Endothelial cell of umbilical vein (primary cell): Measurements from ENCODE around the gene NHS. TPM values are rescaled to one million over a fixed set of nuclear protein-coding genes. Genes with fewer than 3 reads are reported as not detected.

ENCODE experiments used
- BruUV-seq: library from RNA; stranded (reverse); fragments of 400-500 nt; replicated peaks from 2 replicates; lab custom pipeline; 2021; lab: Mats Ljungman, UMichigan
- CTCF ChIA-PET: fragments of 300-600, 350-600 bp; sonication (Branson Sonifier 250); formaldehyde crosslinking; loops from one replicate; lab custom pipeline; 2021; ENCODE audit warnings: antibody characterized with exemption, inconsistent platforms; lab: Charles Lee
- POLR2A ChIA-PET: fragments of 300-600, 350-600 bp; sonication (Branson Sonifier 250); formaldehyde crosslinking; loops from one replicate; lab custom pipeline; 2021; ENCODE audit warnings: antibody characterized with exemption, inconsistent platforms; lab: Charles Lee
- DNase-seq: peaks from one replicate; pipeline ENCODE4 v3.0.0-alpha.2; 2011; ENCODE audit warnings: low read depth, low spot score
- FAIRE-seq: peaks from 2 replicates; lab custom pipeline; 2011; peaks lifted over from hg19 to GRCh38; lab: Jason Lieb, UNC
- H2AFZ ChIP-seq: 2 replicates; pipeline ENCODE4 v1.6.0; 2012; ENCODE audit warnings: low read depth, low read length, control low read depth, inconsistent platforms
- H3K27ac ChIP-seq: 2 replicates; pipeline ENCODE4 v1.5.1; 2011; ENCODE audit warnings: low read depth, mild to moderate bottlenecking, control low read depth, low read length, moderate library complexity; ENCODE audit not compliant: insufficient read depth
- H3K27me3 ChIP-seq, 2 experiments: 2 replicates each; pipeline versions ENCODE4 v1.6.0 to v1.6.1; 2011; ENCODE audit warnings: low read length in 2 of 2, mixed read lengths in 1 of 2; ENCODE audit not compliant: control insufficient read depth in 2 of 2, insufficient read depth in 2 of 2
- H3K36me3 ChIP-seq, 2 experiments: 2 replicates in 1 of 2; 3 replicates in 1 of 2; pipeline ENCODE4 v1.5.1; 2011; ENCODE audit warnings: low read length in 2 of 2, mild to moderate bottlenecking in 1 of 2, moderate library complexity in 1 of 2; ENCODE audit not compliant: control insufficient read depth in 2 of 2, insufficient read depth in 2 of 2; ENCODE audit errors: extremely low read depth in 1 of 2
- H3K4me1 ChIP-seq: 3 replicates; pipeline ENCODE4 v1.5.1; 2011; ENCODE audit warnings: mild to moderate bottlenecking, low read length; ENCODE audit not compliant: control insufficient read depth, insufficient read depth; ENCODE audit errors: extremely low read depth
- H3K4me2 ChIP-seq: 2 replicates; pipeline ENCODE4 v1.6.1; 2011; ENCODE audit warnings: low read length, control low read depth, mixed read lengths; ENCODE audit not compliant: insufficient read depth
- H3K4me3 ChIP-seq, 3 experiments: fragments of 200-600 bp in 1 of 3; sonication (generic), shearing (Covaris generic) in 1 of 3; replicated peaks in 1 of 3; 2 replicates each; pipeline ENCODE4 v1.5.1; 2011 to 2016; ENCODE audit warnings: control low read depth in 3 of 3, low read length in 3 of 3, mild to moderate bottlenecking in 2 of 3, inconsistent platforms in 1 of 3, low read depth in 1 of 3, moderate library complexity in 1 of 3; ENCODE audit not compliant: insufficient read depth in 1 of 3
- H3K79me2 ChIP-seq: 2 replicates; pipeline ENCODE4 v1.6.0; 2012; ENCODE audit warnings: low read length, inconsistent platforms; ENCODE audit not compliant: control insufficient read depth, insufficient read depth
- H3K9ac ChIP-seq: replicated peaks from 2 replicates; pipeline ENCODE3; 2011; ENCODE audit warnings: low read length, control low read depth; ENCODE audit not compliant: insufficient read depth; ENCODE audit errors: extremely low read depth
- H3K9me1 ChIP-seq: replicated peaks from 3 replicates; pipeline ENCODE4 v1.6.0; 2011; ENCODE audit warnings: mild to moderate bottlenecking, low read length; ENCODE audit not compliant: control insufficient read depth, insufficient read depth; ENCODE audit errors: extremely low read depth
- H3K9me3 ChIP-seq: replicated peaks from 2 replicates; pipeline ENCODE4 v1.5.1; 2012; ENCODE audit warnings: low read length, inconsistent platforms; ENCODE audit not compliant: control insufficient read depth, insufficient read depth
- H4K20me1 ChIP-seq: replicated peaks from 2 replicates; pipeline ENCODE3; 2011; ENCODE audit warnings: mild to moderate bottlenecking, low read length; ENCODE audit not compliant: control insufficient read depth, insufficient read depth; ENCODE audit errors: extremely low read depth
- CTCF ChIP-seq, 2 donors: IDR thresholded peaks; 1 replicate in 1 of 2; 2 replicates in 1 of 2; pipeline ENCODE4 v1.5.1; 2011; ENCODE audit warnings: low read length in 2 of 2, mild to moderate bottlenecking in 2 of 2, moderate library complexity in 2 of 2, control low read depth in 1 of 2, inconsistent platforms in 1 of 2, low read depth in 1 of 2; ENCODE audit not compliant: insufficient read depth in 1 of 2; ENCODE audit errors: extremely low read depth in 1 of 2
- EZH2 ChIP-seq: IDR thresholded peaks from 2 replicates; pipeline ENCODE4 v1.6.1; 2012; ENCODE audit warnings: borderline replicate concordance, low read depth, mild to moderate bottlenecking, moderate library complexity, low read length, inconsistent platforms; ENCODE audit not compliant: severe bottlenecking
- FOS ChIP-seq: IDR thresholded peaks from 2 replicates; pipeline ENCODE4 v1.6.1; 2011; ENCODE audit warnings: mild to moderate bottlenecking, low read length, moderate library complexity, borderline replicate concordance; ENCODE audit not compliant: insufficient read depth
- GATA2 ChIP-seq: IDR thresholded peaks from 2 replicates; pipeline ENCODE4 v1.7.0; 2011; ENCODE audit warnings: low read depth, mild to moderate bottlenecking, moderate library complexity, mixed read lengths, low read length; ENCODE audit not compliant: insufficient read length, insufficient read depth
- JUN ChIP-seq: IDR thresholded peaks from 2 replicates; pipeline ENCODE4 v1.6.1; 2011; ENCODE audit warnings: borderline replicate concordance, low read depth; ENCODE audit not compliant: insufficient read length, insufficient read depth
- MYC ChIP-seq: IDR thresholded peaks from one replicate; pipeline ENCODE4 v1.6.1; 2011; ENCODE audit warnings: mild to moderate bottlenecking, low read depth, low read length
- POLR2A ChIP-seq: IDR thresholded peaks from 2 replicates; pipeline ENCODE4 v1.6.1; 2012; ENCODE audit warnings: low read depth, mild to moderate bottlenecking, control low read depth, low read length
- POLR2AphosphoS5 ChIP-seq: IDR thresholded peaks from 2 replicates; pipeline ENCODE4 v1.6.1; 2012; ENCODE audit warnings: low read depth, mild to moderate bottlenecking, control low read depth, low read length, moderate library complexity; ENCODE audit not compliant: insufficient read depth
- dilution Hi-C: fragments of 300-500 bp; cut with MboI; formaldehyde crosslinking; loops from one replicate; pipeline ENCODE4 v1.15.0; 2019; ENCODE audit warnings: low sequenced_read_pairs; ENCODE audit not compliant: extremely low pct_ligation_motif_present
- intact Hi-C: fragments of 100-400 bp; cut with micrococcal nuclease; formaldehyde crosslinking; loops from one replicate; pipeline ENCODE4 v1.10.0; 2022
- polyA plus RNA-seq, 4 experiments: library from polyadenylated mRNA; depleted of rRNA in 3 of 4; stranded (reverse) in 3 of 4; unstranded in 1 of 4; fragments of >200 nt; gene quantifications; 2 replicates each; pipeline versions ENCODE4 v1.2.1 to v1.2.3, GENCODE V29; 2011 to 2012; ENCODE audit warnings: missing spikeins in 1 of 4
- total RNA-seq: library from RNA; stranded (reverse); gene quantifications from 2 replicates; pipeline ENCODE4 v1.2.3, GENCODE V29; 2021
- TF ChIP-seq, protein P1 (sequence below): IDR thresholded peaks from 2 replicates; pipeline ENCODE4 v1.6.1; 2011; ENCODE audit not compliant: insufficient read depth, insufficient read length

NHS gene
- total and polyA plus RNA-seq, 2 donors (not counting 3 experiments of a cell fraction or from before 2014, with no cell fraction given): 0.07 to 0.46 TPM

DNA sequence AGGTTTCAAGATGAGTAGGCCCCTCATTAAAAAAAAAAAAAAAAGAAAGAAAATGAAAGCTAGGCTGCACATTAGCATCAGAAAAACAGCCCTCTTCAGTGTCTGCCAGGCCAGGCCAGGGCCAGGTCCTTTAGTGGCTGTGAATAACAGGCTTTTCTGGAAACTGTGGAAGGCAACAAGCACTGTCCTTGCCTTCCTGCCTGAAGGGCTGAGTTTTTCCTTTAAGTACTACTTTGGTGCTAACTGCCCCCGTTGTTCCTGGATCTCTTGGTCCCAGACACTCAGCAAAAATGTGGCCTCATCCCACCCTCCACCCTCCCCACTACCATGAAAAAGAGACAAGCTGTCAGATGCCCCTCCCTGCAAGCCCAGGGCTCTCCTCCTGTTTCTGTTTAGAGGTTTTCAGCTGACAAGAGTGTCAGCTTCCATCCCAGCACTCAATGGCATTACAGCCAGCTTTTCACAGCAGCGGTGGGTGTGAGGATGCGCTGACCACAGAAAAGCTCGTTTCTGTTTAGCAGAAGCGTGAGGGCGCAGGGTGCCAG is 174.2 kb downstream of the NHS start:
- BruUV-seq: no TSS peak
- no peak for DNase-seq
- H3K36me3 ChIP-seq: no peaks in the 10 kb centered on the region
- no peak for TF ChIP-seq CTCF (IDR thresholded peaks at IDR 0.05; ENCODE audit: extremely low read depth in 1 of 2, insufficient read depth in 1 of 2, low read depth in 1 of 2, low read length in 2 of 2)
- TF ChIP-seq POLR2A: no peak
- no peak for TF ChIP-seq JUN
- TF ChIP-seq EZH2: no peak
- TF ChIP-seq POLR2AphosphoS5: no peak
- no peak for TF ChIP-seq MYC
- no peak for TF ChIP-seq FOS
- no peak for TF ChIP-seq GATA2
- TF ChIP-seq, protein P1, sequence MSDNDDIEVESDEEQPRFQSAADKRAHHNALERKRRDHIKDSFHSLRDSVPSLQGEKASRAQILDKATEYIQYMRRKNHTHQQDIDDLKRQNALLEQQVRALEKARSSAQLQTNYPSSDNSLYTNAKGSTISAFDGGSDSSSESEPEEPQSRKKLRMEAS: no peak
- peaks cover 23% of the 10 kb centered on the region for H3K4me1 ChIP-seq
- ChIA-PET POLR2A (interaction anchor here (0.7 kb wide), 1 partner anchor 34 kb away, joined by 3 read pairs; no protein-coding TSS in a partner anchor), CTCF (interaction anchor here (1.7 kb wide), 1 partner anchor 42 kb away, joined by 7 read pairs; no protein-coding TSS in a partner anchor)
- no peak overlapping the region for H3K9ac ChIP-seq
- dilution Hi-C loops (no loop called here), intact Hi-C loops (no loop called here)
- H2AFZ ChIP-seq: no peak overlapping the region
- H3K79me2 ChIP-seq: no peaks in the 10 kb centered on the region
- H3K4me3 ChIP-seq: no peak overlapping the region
- no peaks in the 10 kb centered on the region for H3K9me3 ChIP-seq
- no peaks in the 10 kb centered on the region for H3K27me3 ChIP-seq
- FAIRE-seq: no peak
- no peak overlapping the region for H3K27ac ChIP-seq
- no peaks in the 10 kb centered on the region for H4K20me1 ChIP-seq
- H3K4me2 ChIP-seq: no peak overlapping the region
- no peaks in the 10 kb centered on the region for H3K9me1 ChIP-seq
